ENCODE data around the gene PLS1. TPM values are rescaled to one million over a fixed set of nuclear protein-coding genes. Genes with fewer than 3 reads are reported as not detected.
"Not testable (repeated sequence)": the region's sequence is repeated elsewhere in the genome, so short reads cannot be mapped to it uniquely, and the experiment has no call there.

PLS1 gene
- 0.85 and 2.2 TPM in 2 replicates for total RNA-seq

GRCh38 chr3:142595951-142596725 is at the start of gene PLS1:
Gene PLS1, plus strand, starts transcription at chr3:142596393. Its CDS starts 67,845 bp downstream, at chr3:142664238.
- DNase-seq, result peak; percentile 82

GRCh38 chr3:142549986-142550385 is 46.2 kb upstream of the PLS1 start:
- no peak for DNase-seq

GRCh38 chr3:142552579-142552978 is 43.6 kb upstream of the PLS1 start:
- DNase-seq, result not testable (repeated sequence)

DNA sequence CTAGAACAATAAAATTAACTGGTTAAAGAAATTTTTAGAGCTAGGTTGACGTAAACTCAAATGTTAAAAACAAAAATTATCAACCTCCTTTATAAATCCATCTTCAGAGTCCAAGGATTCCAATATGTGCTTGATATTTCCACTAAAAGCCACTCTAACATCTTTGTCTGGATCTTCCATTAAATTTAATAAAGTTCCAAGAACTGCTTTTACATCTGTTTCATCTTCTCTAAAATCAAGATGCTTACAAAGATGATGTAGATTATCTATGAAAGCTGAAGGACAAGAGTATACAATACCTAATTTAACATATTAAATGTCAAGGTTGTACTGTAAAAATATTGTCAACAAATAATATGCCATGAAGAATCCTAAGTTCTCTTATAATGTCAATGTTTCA is 42.5 kb upstream of the PLS1 start:
- no peak for DNase-seq

DNA sequence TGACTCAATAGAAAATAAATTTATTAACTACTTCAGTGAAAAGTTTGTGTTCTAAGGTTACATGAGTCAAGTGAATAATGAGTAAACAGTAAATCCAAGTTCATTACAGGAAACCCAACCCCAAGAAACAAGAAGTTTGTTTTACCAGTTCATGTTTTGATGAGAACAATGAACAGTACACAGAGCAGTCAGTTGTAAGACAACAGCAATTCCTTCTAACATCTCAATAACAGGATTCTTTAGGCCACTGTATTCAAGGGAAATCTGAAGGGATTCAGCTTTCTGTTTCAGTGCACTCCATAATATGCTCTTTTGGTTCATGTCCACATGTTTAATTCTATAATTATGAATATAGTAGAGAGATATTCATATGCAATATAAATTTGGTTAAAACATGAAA is 36.1 kb upstream of the PLS1 start:
- DNase-seq, result no peak

- DNase-seq, result no peak
Measured at GRCh38 chr3:142563496-142563997, 32.6 kb upstream of the PLS1 start.

DNA sequence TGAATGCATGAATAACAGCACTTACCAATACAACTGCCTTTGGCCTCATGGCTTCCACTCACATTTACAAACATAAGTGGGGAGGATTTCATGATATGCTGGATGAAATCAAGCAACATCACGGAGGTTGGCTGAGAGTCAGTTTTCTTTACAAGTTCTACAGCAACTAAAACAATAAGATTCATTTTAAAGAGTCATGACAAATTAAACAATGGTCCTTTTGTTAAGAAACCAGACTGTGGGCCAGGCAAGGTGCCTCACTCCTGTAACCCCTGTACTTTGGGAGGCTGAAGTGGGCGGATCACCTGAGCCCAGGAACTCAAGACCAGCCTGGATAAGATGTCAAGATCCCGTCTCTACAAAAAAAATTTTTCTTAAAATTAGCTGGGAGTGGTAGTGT is 30.1 kb upstream of the PLS1 start:
- no peak for DNase-seq

DNA sequence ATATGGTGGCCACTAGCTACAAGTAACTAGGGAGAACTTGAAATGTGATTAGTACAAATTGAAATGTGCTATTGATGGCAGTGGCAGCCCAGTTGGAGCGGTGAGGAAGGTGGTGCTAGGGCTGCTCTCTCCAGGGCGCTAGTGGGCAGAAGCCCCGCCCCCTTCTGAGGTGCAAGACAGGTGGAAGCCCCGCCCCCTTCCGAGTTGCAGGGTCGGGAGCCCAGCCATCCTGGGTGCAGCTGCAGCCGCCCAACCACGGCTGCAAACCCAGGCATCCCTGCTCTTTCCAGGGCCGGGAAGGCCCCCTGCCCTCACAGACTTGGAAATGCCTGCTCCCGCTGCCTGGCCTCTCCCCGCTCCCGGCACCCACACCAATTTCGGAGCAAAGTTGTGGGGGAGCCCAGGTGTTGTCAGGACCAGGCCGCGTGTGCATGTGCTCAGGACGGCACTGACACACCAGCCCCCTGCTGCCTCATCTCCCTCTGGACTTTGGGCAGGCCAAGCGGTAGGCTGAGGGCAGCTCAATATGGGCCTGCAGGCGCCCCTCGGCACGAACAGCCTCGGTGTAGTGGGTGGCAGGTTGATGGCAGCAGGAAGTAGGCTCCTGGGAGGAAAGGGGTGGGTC is 27.7 kb upstream of the PLS1 start:
- DNase-seq, result no peak

DNA sequence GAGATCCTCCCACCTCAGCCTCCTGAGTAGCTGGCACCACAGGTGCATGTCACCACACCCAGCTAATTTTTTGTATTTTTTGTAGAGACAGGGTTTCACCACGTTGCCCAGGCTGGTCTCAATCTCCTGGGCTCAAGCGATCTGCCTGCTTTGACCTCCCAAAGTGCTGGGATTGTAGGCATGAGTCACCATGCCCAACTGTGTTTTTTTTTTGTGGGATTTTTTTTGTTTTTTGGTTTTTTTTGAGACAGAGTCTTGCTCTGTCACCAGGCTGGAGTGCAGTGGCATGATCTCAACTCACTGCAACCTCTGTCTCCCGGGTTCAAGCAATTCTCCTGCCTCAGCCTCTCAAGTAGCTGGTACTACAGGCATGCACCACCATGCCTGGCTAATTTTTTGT is 26.8 kb upstream of the PLS1 start:
- not testable (repeated sequence) for DNase-seq

DNA sequence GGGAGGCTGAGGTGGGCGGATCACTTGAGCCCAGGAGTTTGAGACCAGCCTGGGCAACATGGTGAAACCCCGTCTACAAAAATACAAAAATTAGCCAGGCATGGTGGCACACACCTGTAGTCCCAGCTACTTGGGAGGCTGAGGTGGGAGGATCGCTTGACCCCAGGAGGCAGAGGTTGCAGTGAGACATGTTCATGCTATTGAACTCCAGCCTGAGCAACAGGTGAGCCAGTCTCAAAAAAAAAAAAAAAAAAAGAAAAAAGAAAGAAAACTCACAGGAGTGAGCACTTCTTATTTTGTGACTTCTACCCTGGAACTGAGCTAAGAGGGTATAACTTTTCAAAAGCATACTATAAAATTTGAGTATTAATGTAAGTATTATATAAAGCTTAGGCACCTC is 22.0 kb upstream of the PLS1 start:
- not testable (repeated sequence) for DNase-seq

- DNase-seq, result no peak
Measured at GRCh38 chr3:142574665-142575064, 21.5 kb upstream of the PLS1 start.

DNA sequence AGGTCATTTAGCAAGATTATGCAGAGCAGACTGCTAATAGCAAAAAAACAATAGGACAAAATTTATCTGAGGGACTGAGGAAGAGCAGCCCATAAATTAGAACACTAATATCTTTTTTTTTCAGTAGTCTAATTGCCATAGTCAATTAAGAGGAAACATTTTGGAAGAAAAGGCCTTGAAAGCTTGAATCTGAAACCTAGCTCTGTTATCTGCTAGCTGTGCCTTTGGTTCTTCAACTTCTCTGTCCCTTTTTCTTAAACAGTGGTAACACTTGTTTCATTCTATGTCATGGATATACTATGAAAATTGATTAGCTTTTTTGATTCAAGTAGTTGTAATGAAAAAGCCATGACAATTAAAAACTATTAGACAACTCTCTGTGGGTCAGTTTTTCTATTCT is 19.4 kb upstream of the PLS1 start:
- no peak for DNase-seq

DNA sequence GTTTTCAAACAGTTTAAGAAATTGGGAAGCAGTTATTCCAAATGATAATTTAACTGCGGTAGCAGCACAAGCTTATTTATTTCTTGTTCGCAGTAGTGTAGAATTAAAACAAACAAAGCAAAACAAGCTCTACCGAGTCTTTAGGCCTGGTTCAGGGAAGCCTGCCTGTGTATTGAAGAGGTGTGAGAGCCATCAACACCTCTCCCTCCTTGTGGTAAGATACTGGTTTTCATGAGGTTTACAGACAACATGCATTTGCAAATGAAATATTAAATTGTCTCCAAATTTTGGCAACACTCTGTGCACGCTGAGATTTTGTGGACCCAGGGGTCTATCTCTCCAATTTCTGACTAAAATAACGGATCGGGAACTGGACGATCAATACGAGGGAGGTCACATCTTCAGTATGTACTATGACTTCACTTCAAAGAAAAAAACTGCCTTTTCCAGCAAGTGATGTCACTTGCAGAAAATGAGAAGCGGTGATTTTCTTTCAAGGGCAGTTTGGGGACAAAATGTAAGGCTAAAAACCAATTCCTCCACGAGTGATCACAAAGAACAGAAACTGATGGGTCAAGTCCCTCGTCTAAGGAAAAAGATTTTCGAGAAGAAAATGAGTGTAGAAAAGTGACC is 18.4 kb upstream of the PLS1 start:
- DNase-seq, result no peak

GRCh38 chr3:142578329-142579223 is 17.6 kb upstream of the PLS1 start, which contains the start of gene ATR:
Gene ATR, minus strand, starts transcription at chr3:142578733. Its CDS starts 29 bp downstream, at chr3:142578704.
- DNase-seq, result peak; percentile 96

- no peak for DNase-seq
Measured at GRCh38 chr3:142580061-142580423, 16.2 kb upstream of the PLS1 start.

- not testable (repeated sequence) for DNase-seq
Measured at GRCh38 chr3:142581070-142581469, 15.1 kb upstream of the PLS1 start.

GRCh38 chr3:142586803-142587406 is 9.3 kb upstream of the PLS1 start:
- peak; percentile 85 for DNase-seq

DNA sequence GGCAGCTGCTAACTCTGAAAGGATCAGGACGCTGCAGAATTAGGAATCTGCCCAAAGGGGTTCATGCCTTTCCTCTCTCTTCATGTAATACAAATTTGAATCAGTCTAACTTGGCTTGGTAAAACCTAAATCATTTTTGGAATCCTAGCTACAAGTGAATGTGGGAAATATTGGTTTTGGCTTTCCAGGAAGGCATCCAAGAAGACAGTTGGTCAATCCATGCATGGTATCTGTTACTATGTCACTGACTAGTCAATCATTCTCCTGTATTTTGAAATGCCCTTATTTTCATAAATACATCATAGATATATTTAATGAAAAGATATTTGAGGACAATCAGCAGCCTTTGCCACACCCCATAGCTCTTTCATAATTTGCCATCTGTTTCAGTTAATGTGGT is 7.5 kb upstream of the PLS1 start:
- no peak for DNase-seq

GRCh38 chr3:142592268-142592667 is 3.9 kb upstream of the PLS1 start:
- DNase-seq, result not testable (repeated sequence)

DNA sequence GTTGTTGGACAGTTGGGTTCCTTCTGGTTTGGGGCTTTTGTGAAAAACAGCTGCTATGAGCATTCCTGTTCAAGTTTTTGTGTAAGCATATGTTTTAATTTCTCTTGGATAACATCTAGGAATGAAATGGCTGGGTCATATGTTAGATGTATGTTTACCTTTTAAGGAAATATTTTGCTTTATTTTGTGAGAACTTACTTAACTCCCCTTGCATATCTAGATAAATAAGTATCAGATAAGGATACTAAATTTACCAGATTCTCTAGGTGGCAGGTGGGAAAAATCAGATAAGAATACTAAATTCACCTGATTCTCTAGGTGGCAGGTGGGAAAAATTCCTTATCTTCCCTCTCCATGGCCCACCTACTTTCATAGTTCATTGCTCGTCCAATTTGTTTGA is 1.1 kb upstream of the PLS1 start:
- DNase-seq, result no peak

GRCh38 chr3:142595581-142595950 is 627 bp upstream of the PLS1 start:
- DNase-seq, result peak; percentile 61

- DNase-seq, result no peak
Measured at GRCh38 chr3:142596726-142597088, 514 bp downstream of the PLS1 start.
